ENCODE results near the gene ZNF813. TPM values are rescaled to one million over a fixed set of nuclear protein-coding genes. Genes with fewer than 3 reads are reported as not detected.

Gene ZNF813
- total and polyA plus RNA-seq, 2 experiments from 2014 or later = 6.4 to 29.3 TPM

GRCh38 chr19:53536225-53536548, 68.7 kb downstream of the ZNF813 start:
- DNase-seq (ENCODE audit: low spot score) (no peak), ATAC-seq (no peak)
- no peaks in the 10 kb centered on the region; the same call in 2 of the 3 replicates for H3K9me3 Mint-ChIP-seq
- peaks cover 21% of the 10 kb centered on the region for H3F3A ChIP-seq (replicated peaks; ENCODE audit: low read depth)
- H3K4me2 ChIP-seq = no peak overlapping the region
- no peaks in the 10 kb centered on the region for H3K27me3 ChIP-seq (ENCODE audit: insufficient read depth)
- no peaks in the 10 kb centered on the region for H3K9me2 ChIP-seq (ENCODE audit: insufficient read depth)
- no peak overlapping the region for H3K27ac Mint-ChIP-seq
- H3K27me3 Mint-ChIP-seq (ENCODE audit: insufficient read depth, low read depth, poor library complexity) = peaks cover 15% of the 10 kb centered on the region
- peaks cover 11% of the 10 kb centered on the region; the same call in 1 of the 2 replicates for H4K20me1 ChIP-seq (replicated peaks; ENCODE audit: insufficient read depth)
- no peaks in the 10 kb centered on the region; the same call in 2 of the 3 replicates for H3K4me1 Mint-ChIP-seq
- H3K36me3 Mint-ChIP-seq (ENCODE audit: low read depth) = peaks cover 41% of the 10 kb centered on the region
- H3K4me3 Mint-ChIP-seq = no peak overlapping the region; the same call in 2 of the 3 replicates
- no peaks in the 10 kb centered on the region for H3K4me1 ChIP-seq (ENCODE audit: insufficient read depth)
- H2AFZ ChIP-seq = no peak overlapping the region
- peaks cover 7% of the 10 kb centered on the region; the same call in 1 of the 2 replicates for H3K36me3 ChIP-seq (ENCODE audit: insufficient read depth)
- no peak for TF ChIP-seq ZNF462 (CRISPR knock-in tag; IDR thresholded peaks at IDR 0.05)
- no peak for TF ChIP-seq STAT1 (IDR thresholded peaks at IDR 0.05; ENCODE audit: unreplicated experiment)
- no peak for TF ChIP-seq EZH2phosphoT487 (IDR thresholded peaks at IDR 0.05; ENCODE audit: unreplicated experiment)
- no peak for TF ChIP-seq POLR2AphosphoS5 (IDR thresholded peaks at IDR 0.05; ENCODE audit: low read depth)
- no peak for TF ChIP-seq EZH2 (IDR thresholded peaks at IDR 0.05; ENCODE audit: low read depth, unreplicated experiment)
- TF ChIP-seq CREB1 (CRISPR knock-in tag; IDR thresholded peaks at IDR 0.05; ENCODE audit: low read depth) = no peak
- TF ChIP-seq ZNF114 (CRISPR knock-in tag; IDR thresholded peaks at IDR 0.05) = no peak
- H3K4me3 ChIP-seq = no peak overlapping the region
- H3K79me2 ChIP-seq (replicated peaks; ENCODE audit: insufficient read depth) = peaks cover 4% of the 10 kb centered on the region; the same call in 1 of the 2 replicates
- H3K27ac ChIP-seq (ENCODE audit: low read depth) = peak overlapping the region; percentile 51; the same call in 1 of the 2 replicates

Data from GM23338 (cell line).